CD4-positive, CD25-positive, alpha-beta regulatory T cell (primary cell): ENCODE data around the gene MRPL24. TPM values are rescaled to one million over a fixed set of nuclear protein-coding genes. Genes with fewer than 3 reads are reported as not detected.
A peak's percentile ranks its signal among the peaks of the same experiment; 100 is the strongest.

ENCODE experiments used
- ATAC-seq, 2 donors: fragments of 150-1000 bp; cut with Tn5 transposase; one replicate each; pipeline ENCODE4 v1.10.0; 2021; ENCODE audit warnings: low read depth in 2 of 2, moderate number of reproducible peaks in 2 of 2, moderate library complexity in 1 of 2
- DNase-seq, 3 donors: peaks; one replicate each; pipeline versions ENCODE4 v3.0.0 to v3.0.0-alpha.2; 2012 to 2022; ENCODE audit warnings: mixed read lengths in 1 of 3
- H3K27ac ChIP-seq: one replicate; pipeline ENCODE4 v1.7.0; 2013; ENCODE audit warnings: mild to moderate bottlenecking, low read length; ENCODE audit not compliant: insufficient read depth, poor library complexity, severe bottlenecking
- H3K27me3 ChIP-seq: one replicate; pipeline ENCODE4 v1.7.0; 2013; ENCODE audit warnings: low read length; ENCODE audit not compliant: control insufficient read depth, insufficient read depth
- H3K36me3 ChIP-seq: one replicate; pipeline ENCODE4 v1.7.0; 2013; ENCODE audit warnings: mild to moderate bottlenecking, low read length, moderate library complexity; ENCODE audit not compliant: control insufficient read depth, insufficient read depth
- H3K4me1 ChIP-seq: 2 replicates; pipeline ENCODE4 v1.7.0; 2013; ENCODE audit warnings: mild to moderate bottlenecking, low read length; ENCODE audit not compliant: insufficient read depth, control insufficient read depth, poor library complexity, severe bottlenecking
- H3K4me3 ChIP-seq: one replicate; pipeline ENCODE4 v1.7.0; 2013; ENCODE audit warnings: low read depth, mild to moderate bottlenecking, low read length, moderate library complexity
- H3K9me3 ChIP-seq, 2 experiments: 1 replicate in 1 of 2; 2 replicates in 1 of 2; pipeline ENCODE4 v1.7.0; 2013; ENCODE audit warnings: low read length in 2 of 2, mild to moderate bottlenecking in 1 of 2, moderate library complexity in 1 of 2; ENCODE audit not compliant: control insufficient read depth in 2 of 2
- H3K27ac Mint-ChIP-seq, 3 donors: one replicate each; pipeline ENCODE4 v1.8.0; 2020 to 2022; ENCODE audit warnings: mild to moderate bottlenecking in 3 of 3, mixed read lengths in 3 of 3, moderate library complexity in 2 of 3
- H3K27me3 Mint-ChIP-seq: one replicate; pipeline ENCODE4 v1.8.0; 2022; ENCODE audit warnings: mild to moderate bottlenecking, mixed read lengths
- H3K36me3 Mint-ChIP-seq: one replicate; pipeline ENCODE4 v1.8.0; 2020; ENCODE audit warnings: mixed read lengths
- H3K4me1 Mint-ChIP-seq, 4 donors: one replicate each; pipeline ENCODE4 v1.8.0; 2020 to 2022; ENCODE audit warnings: mixed read lengths in 4 of 4, mild to moderate bottlenecking in 1 of 4
- H3K4me3 Mint-ChIP-seq, 4 donors: one replicate each; pipeline ENCODE4 v1.8.0; 2020 to 2022; ENCODE audit warnings: mild to moderate bottlenecking in 4 of 4, mixed read lengths in 4 of 4, moderate library complexity in 3 of 4
- H3K9me3 Mint-ChIP-seq, 7 donors: one replicate each; pipeline ENCODE4 v1.8.0; 2020 to 2022; ENCODE audit warnings: mixed read lengths in 7 of 7, mild to moderate bottlenecking in 3 of 7, moderate library complexity in 2 of 7
- polyA plus RNA-seq, 4 donors: library from polyadenylated mRNA; unstranded; fragments of 300-500 nt; fragmentation: Illumina TruSeq; gene quantifications; one replicate each; pipeline ENCODE4 v1.2.3, GENCODE V29; 2021
- total RNA-seq: library from RNA; stranded (reverse); gene quantifications from one replicate; pipeline ENCODE4 v1.2.3, GENCODE V29; 2022

The MRPL24 gene
- total and polyA plus RNA-seq, 5 donors from 2014 or later: 18.2 to 86.4 (median 77.7) TPM

DNA sequence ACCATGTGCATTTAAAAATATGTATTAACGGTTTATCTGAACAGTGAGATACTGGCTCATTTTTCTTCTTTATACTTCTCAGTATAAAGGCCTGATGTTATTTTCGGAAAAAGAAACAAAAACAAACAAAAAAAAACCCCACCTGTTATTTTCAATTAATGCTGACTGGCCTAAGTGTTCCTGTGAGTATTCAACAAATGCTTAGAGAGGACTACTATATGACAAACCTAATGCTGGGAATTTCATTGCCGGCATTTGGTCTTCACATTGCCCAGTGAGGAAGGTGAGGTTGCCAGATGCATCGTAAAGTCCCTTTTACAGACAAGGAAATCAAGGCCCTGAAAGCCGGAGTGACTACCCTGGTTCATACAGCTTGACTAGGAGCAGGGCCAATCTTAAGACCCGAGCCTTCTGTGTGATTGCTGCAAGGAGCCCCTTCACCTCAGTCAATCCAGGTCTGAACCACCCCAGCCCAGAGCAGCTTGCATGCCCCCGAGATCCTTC, 599 bp downstream of the MRPL24 start:
- Histone ChIP-seq H3K27me3 (no peaks in the 10 kb centered on the region), H3K27ac (peak overlapping the region; percentile 91), H3K4me3 (peak overlapping the region; percentile 80), H3K36me3 (peaks cover 25% of the 10 kb centered on the region), H3K4me1 (peaks cover 17% of the 10 kb centered on the region), H3K9me3 (no peaks in the 10 kb centered on the region)
- peaks cover 0 to 2% (median 0%) of the 10 kb centered on the region in 7 donors for H3K9me3 Mint-ChIP-seq
- peaks cover 3 to 44% (median 25%) of the 10 kb centered on the region in 4 donors for H3K4me1 Mint-ChIP-seq
- no peaks in the 10 kb centered on the region for H3K27me3 Mint-ChIP-seq
- ATAC-seq (no peak), DNase-seq (peak in 1 of 3 donors; percentile 39)
- peak overlapping the region; percentile 90 to 97 (median 94) for H3K4me3 Mint-ChIP-seq
- H3K36me3 Mint-ChIP-seq: peaks cover 30% of the 10 kb centered on the region
- H3K27ac Mint-ChIP-seq: peak overlapping the region; percentile 92 to 98 (median 93)

DNA sequence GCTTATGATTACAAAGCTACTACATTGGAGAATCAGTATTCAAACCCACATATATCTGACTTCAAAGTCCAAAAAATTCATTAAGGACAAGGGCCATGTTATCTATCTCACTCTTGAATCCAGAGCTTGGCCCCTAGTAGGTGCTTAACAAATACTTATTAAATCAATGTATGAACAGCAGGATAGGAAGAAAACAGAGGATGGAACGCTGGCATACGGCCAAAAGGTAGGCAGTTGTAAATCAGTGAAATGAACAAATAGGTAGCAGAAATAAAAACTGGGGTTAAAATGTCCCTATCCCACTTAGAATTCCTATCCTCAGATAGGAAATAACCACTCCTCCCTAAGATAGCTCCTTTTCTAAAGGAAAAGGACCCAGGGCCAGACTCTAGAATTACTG, 2.0 kb downstream of the MRPL24 start:
- Histone ChIP-seq H3K4me1 (peaks cover 17% of the 10 kb centered on the region), H3K36me3 (peaks cover 14% of the 10 kb centered on the region), H3K27ac (peak overlapping the region; percentile 5), H3K9me3 (no peaks in the 10 kb centered on the region), H3K27me3 (no peaks in the 10 kb centered on the region), H3K4me3 (no peak overlapping the region)
- Mint-ChIP-seq H3K36me3 (peaks cover 27% of the 10 kb centered on the region), H3K9me3 (peaks cover 0 to 2% (median 0%) of the 10 kb centered on the region in 7 donors), H3K27me3 (no peaks in the 10 kb centered on the region), H3K27ac (peak overlapping the region in 1 of 3 donors; percentile 1), H3K4me1 (peaks cover 3 to 36% (median 22%) of the 10 kb centered on the region in 4 donors), H3K4me3 (peak overlapping the region; percentile 6 to 80 (median 36))
- no peak for ATAC-seq
- DNase-seq: no peak

DNA sequence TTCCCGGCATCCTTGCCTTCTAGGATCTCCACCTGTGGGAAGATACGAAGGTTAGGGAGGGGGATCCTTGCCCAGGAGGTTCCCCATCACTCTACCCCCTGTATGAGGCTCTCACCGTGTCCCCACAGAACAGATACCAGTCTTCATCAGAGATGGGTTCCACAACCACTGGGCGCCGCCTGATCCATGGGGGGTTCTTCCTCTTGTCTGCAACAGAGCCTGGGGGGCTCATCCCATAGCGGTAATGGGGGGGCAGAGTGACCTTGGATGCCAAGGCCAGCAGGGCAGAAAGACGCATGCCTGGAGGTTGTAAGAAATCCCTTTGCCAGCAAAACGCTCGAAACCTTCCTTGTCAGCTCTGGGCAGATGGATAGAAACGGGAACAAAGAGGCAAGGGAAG, 2.5 kb downstream of the MRPL24 start:
- H3K9me3 ChIP-seq: no peaks in the 10 kb centered on the region
- no peaks in the 10 kb centered on the region for H3K27me3 Mint-ChIP-seq
- DNase-seq (no peak), ATAC-seq (no peak)
- H3K27ac Mint-ChIP-seq: peak overlapping the region in 2 of 3 donors; percentile 31 to 68
- peaks cover 17% of the 10 kb centered on the region for H3K4me1 ChIP-seq
- no peaks in the 10 kb centered on the region for H3K27me3 ChIP-seq
- peaks cover 10% of the 10 kb centered on the region for H3K36me3 ChIP-seq
- no peak overlapping the region for H3K4me3 ChIP-seq
- peaks cover 0 to 2% (median 0%) of the 10 kb centered on the region in 7 donors for H3K9me3 Mint-ChIP-seq
- peaks cover 27% of the 10 kb centered on the region for H3K36me3 Mint-ChIP-seq
- peak overlapping the region in 2 of 4 donors; percentile 66 to 80 for H3K4me3 Mint-ChIP-seq
- H3K4me1 Mint-ChIP-seq: peaks cover 3 to 36% (median 21%) of the 10 kb centered on the region in 4 donors
- no peak overlapping the region for H3K27ac ChIP-seq

DNA sequence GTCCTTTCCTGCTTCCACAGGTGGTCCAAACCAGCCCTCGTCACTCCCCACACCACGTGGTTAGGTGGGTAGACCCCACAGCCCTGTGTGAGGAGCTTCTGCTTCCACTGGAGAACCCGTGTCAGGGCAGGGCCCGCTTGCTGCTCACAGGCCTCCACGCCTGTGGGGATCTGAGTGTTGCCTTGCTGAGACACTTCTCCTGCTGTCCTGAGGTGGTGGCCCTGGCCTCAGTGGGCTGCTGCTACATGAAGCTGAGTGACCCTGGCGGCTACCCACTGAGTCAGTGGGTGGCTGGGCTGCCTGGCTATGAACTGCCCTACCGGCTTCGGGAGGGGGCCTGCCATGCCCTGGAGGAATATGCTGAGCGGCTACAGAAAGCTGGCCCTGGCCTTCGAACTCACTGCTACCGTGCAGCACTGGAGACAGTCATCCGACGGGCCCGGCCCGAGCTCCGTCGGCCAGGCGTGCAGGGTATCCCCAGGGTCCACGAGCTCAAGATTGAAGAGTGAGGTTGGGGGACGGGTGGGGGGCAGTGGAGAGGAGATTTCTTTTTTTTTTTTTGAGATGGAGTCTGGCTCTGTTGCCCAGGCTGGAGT, 6.8 kb downstream of the MRPL24 start:
- peaks cover 1% of the 10 kb centered on the region for H3K4me1 ChIP-seq
- H3K4me3 ChIP-seq: no peak overlapping the region
- H3K27ac ChIP-seq: no peak overlapping the region
- peaks cover 0 to 21% (median 11%) of the 10 kb centered on the region in 4 donors for H3K4me1 Mint-ChIP-seq
- no peaks in the 10 kb centered on the region for H3K9me3 Mint-ChIP-seq
- no peak overlapping the region for H3K4me3 Mint-ChIP-seq
- no peaks in the 10 kb centered on the region for H3K27me3 Mint-ChIP-seq
- peaks cover 16% of the 10 kb centered on the region for H3K36me3 Mint-ChIP-seq
- no peaks in the 10 kb centered on the region for H3K9me3 ChIP-seq
- ATAC-seq: no peak
- no peak for DNase-seq
- peaks cover 4% of the 10 kb centered on the region for H3K36me3 ChIP-seq
- H3K27ac Mint-ChIP-seq: no peak overlapping the region
- H3K27me3 ChIP-seq: no peaks in the 10 kb centered on the region

DNA sequence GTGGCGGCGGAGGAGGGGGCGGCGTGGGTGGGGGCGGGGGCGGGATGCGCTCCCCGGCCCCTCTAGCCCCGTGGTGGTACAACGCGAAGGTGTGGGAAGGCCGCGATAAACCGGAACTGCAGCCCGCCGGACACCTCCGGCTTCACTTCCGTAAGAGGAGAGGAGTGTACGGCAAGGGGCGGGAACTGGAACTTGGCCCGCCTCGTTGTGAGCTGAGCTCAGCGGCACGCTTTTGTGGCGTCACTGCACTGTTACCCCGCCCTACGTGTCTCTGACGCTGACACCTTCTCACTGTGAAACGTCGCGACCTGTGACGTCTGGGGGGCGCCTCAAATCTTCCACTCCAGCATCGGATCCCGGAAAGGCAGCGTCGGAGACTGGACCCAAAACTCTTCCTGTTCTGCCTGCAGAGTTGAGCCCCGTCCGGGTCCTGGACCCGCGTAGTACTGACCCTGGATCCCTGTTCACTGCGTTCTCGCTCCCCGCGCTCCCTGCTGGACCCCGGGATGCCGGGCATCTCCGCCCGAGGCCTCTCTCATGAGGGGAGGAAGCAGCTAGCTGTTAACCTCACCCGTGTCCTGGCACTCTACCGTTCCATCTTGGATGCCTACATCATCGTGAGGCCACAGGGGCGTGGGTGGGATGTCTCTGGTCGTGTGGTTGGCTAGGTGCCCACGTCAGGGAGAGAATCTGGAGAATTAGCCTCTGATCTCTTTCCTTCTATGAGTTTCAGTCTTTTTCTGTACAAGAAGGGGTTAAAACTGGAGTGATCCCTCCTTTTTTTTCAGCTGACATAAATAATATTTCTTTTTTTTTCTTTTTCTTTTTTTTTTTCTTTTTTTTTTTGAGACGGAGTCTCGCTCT, 12.1 kb downstream of the MRPL24 start, which contains the start of gene ISG20L2:
ISG20L2 (minus strand) TSS at position 168 of the 864 bp plus-strand sequence. CDS start 1,114 bp downstream, outside the sequence.
- Mint-ChIP-seq H3K27ac (peak within 1 kb of the TSS in 2 of 3 donors; percentile 86 to 96), H3K36me3 (peaks cover 12% of the 10 kb centered on the region), H3K4me3 (peak within 1 kb of the TSS in 1 of 4 donors; percentile 66), H3K27me3 (no peaks in the 10 kb centered on the region), H3K9me3 (no peaks in the 10 kb centered on the region), H3K4me1 (peaks cover under 1 to 25% (median 17%) of the 10 kb centered on the region in 4 donors)
- Histone ChIP-seq H3K4me3 (peak within 1 kb of the TSS; percentile 96), H3K27me3 (no peaks in the 10 kb centered on the region), H3K36me3 (peaks cover 15% of the 10 kb centered on the region), H3K4me1 (peaks cover 48% of the 10 kb centered on the region), H3K9me3 (no peaks in the 10 kb centered on the region), H3K27ac (peak within 1 kb of the TSS; percentile 99)
- DNase-seq (peak; percentile 95 to 99 (median 96)), ATAC-seq (peak; percentile 94)

DNA sequence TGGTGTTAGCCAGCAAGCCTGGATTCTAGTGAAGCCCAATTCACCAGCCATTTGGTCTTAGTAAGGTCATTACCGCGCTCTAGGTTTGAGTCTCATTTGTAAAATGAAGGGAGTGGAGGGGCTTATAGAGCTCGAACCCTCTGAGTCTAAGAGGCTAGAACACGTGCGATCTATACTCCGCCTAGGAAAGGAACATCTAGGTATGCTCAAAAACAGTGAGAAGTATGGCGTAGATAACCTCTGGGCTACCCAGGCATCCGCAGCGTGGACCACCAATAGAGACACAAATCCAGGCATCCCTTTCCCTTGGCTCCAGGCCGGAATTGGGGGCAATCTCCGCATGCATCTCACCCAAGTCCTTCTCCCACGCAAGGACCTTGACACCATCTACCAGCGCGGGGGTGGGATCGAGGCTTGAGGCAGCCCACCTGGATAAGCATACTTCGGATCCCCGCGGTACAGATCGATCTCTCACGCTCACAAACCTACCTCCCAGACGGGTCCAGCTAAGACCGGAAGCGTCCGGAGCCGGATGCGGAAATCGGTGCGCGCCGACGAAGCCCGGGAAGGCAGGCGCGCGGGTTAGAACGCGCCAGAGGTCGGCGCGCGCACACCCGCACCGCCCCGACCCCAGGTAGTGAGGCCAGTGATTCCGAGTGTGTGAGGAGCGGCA, 12.8 kb downstream of the MRPL24 start, which contains the start of gene METTL25B:
METTL25B (plus strand) TSS at position 544 of the 673 bp plus-strand sequence. CDS start 636 bp downstream, outside the sequence.
- no peaks in the 10 kb centered on the region for H3K9me3 Mint-ChIP-seq
- Histone ChIP-seq H3K36me3 (peaks cover 23% of the 10 kb centered on the region), H3K4me1 (peaks cover 48% of the 10 kb centered on the region), H3K4me3 (peak within 1 kb of the TSS; percentile 96), H3K27me3 (no peaks in the 10 kb centered on the region), H3K27ac (peak within 1 kb of the TSS; percentile 99), H3K9me3 (no peaks in the 10 kb centered on the region)
- H3K4me1 Mint-ChIP-seq: peaks cover 7 to 31% (median 19%) of the 10 kb centered on the region in 4 donors
- DNase-seq (peak in 2 of 3 donors; percentile 72 to 89), ATAC-seq (peak; percentile 57 to 61)
- H3K27me3 Mint-ChIP-seq: no peaks in the 10 kb centered on the region
- H3K4me3 Mint-ChIP-seq: no peak within 1 kb of the TSS
- H3K36me3 Mint-ChIP-seq: peaks cover 18% of the 10 kb centered on the region
- peak within 1 kb of the TSS in 2 of 3 donors; percentile 86 to 96 for H3K27ac Mint-ChIP-seq

DNA sequence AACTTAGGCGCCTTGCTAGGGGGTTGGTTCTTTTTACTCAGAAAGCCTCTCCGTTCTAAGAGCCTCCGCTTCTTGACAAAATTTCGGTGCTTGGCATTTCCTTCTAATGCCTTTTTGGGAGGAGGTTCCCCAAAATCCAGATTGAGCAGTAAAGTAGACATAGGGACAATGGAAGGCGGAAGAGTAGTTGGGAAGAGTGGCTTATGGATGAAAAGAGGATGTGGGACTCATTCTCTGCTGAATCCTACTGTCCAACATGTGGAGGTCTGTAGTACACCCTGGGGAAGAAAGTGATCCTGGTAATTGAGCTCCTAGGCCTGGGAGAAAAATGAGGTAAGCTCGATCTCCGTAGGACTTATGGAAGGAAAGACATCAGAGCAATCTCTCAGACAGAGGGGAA, 13.4 kb downstream of the MRPL24 start:
- Histone ChIP-seq H3K27ac (peak overlapping the region; percentile 99), H3K9me3 (no peaks in the 10 kb centered on the region), H3K4me3 (peak overlapping the region; percentile 96), H3K4me1 (peaks cover 48% of the 10 kb centered on the region), H3K36me3 (peaks cover 28% of the 10 kb centered on the region), H3K27me3 (no peaks in the 10 kb centered on the region)
- ATAC-seq: no peak
- Mint-ChIP-seq H3K27ac (peak overlapping the region in 1 of 3 donors; percentile 96), H3K9me3 (no peaks in the 10 kb centered on the region), H3K36me3 (peaks cover 14% of the 10 kb centered on the region), H3K27me3 (no peaks in the 10 kb centered on the region), H3K4me3 (no peak overlapping the region), H3K4me1 (peaks cover 7 to 31% (median 21%) of the 10 kb centered on the region in 4 donors)
- DNase-seq: no peak
